Ovary (tissue), 9 donors: ENCODE data around the gene GDE1. TPM values are rescaled to one million over a fixed set of nuclear protein-coding genes. Genes with fewer than 3 reads are reported as not detected.

Experiments
- DNase-seq, 5 donors: peaks; one replicate each; pipeline ENCODE4 v3.0.0-alpha.2; 2019 to 2020
- H3K27ac ChIP-seq, 2 donors: fragments of 200-600 bp; one replicate each; pipeline versions ENCODE4 v1.5.1 to v1.8.0; 2019 to 2022
- H3K27me3 ChIP-seq: fragments of 200-600 bp; one replicate; pipeline ENCODE4 v1.8.0; 2022
- H3K36me3 ChIP-seq: fragments of 200-600 bp; sonication (generic); one replicate; pipeline ENCODE4 v1.5.1; 2019
- H3K4me1 ChIP-seq: one replicate; pipeline ENCODE4 v1.8.1; 2013; ENCODE audit warnings: mild to moderate bottlenecking, moderate library complexity; ENCODE audit not compliant: insufficient read depth
- H3K4me3 ChIP-seq: fragments of 200-600 bp; sonication (generic); one replicate; pipeline ENCODE4 v1.5.1; 2017
- H3K9me3 ChIP-seq, 2 donors: fragments of 200-600 bp in 1 of 2; sonication (generic) in 1 of 2; one replicate each; pipeline versions ENCODE4 v1.5.1 to v1.8.1; 2013 to 2019; ENCODE audit warnings: mild to moderate bottlenecking in 1 of 2, moderate library complexity in 1 of 2
- CTCF ChIP-seq, 3 donors: fragments of 450-650 bp in 2 of 3; fragments of 200-600 bp in 1 of 3; IDR thresholded peaks; one replicate each; pipeline versions ENCODE4 v1.5.1 to v1.8.0; 2016 to 2022; ENCODE audit warnings: antibody characterized with exemption in 3 of 3, mild to moderate bottlenecking in 1 of 3
- EP300 ChIP-seq: sonication (generic); formaldehyde crosslinking; IDR thresholded peaks from one replicate; pipeline ENCODE4 v1.6.1; 2017; ENCODE audit warnings: antibody characterized with exemption
- POLR2A ChIP-seq: fragments of 450-650 bp; IDR thresholded peaks from one replicate; pipeline ENCODE4 v1.6.1; 2017; ENCODE audit warnings: antibody characterized with exemption, mild to moderate bottlenecking, moderate library complexity
- WGBS, 3 donors: extraction: QIAGEN DNeasy Blood & Tissue Kit in 1 of 3; methylation state at CpG; one replicate each; pipeline versions ENCODE4 v1.1.5 to v1.1.7; 2013 to 2017; 5-methylcytosine and 5-hydroxymethylcytosine counted together
- intact Hi-C, 4 donors: fragments of 100-400 bp; cut with DNase I; formaldehyde crosslinking; loops; one replicate each; pipeline versions ENCODE4 v1.11.0 to v1.15.1; 2022 to 2023
- polyA plus RNA-seq, 2 donors: library from polyadenylated mRNA; stranded (reverse); fragments of 200-250 nt in 1 of 2; fragments of 350-450 nt in 1 of 2; fragmentation: Illumina TruSeq in 1 of 2; extraction: RNeasy Lipid Tissue Mini Kit (QIAGEN cat#74804) in 1 of 2; gene quantifications; one replicate each; pipeline ENCODE4 v1.2.3, GENCODE V29; 2013 to 2014
- total RNA-seq, 7 donors: library from RNA; depleted of rRNA in 2 of 7; stranded (reverse); fragments of >200 nt in 2 of 7; fragmentation: NEBNext Ultra II Directional in 3 of 7; extraction: Animal tissue kit (Norgen Biotek cat#: 25700) in 3 of 7; gene quantifications; one replicate each; pipeline versions ENCODE4 v1.1.0 to v1.2.4, GENCODE V29; 2016 to 2023
- donor health status: DM: no; HTN: no; CAD: no; lungs with moderate emphysema.
- donor health status: DM: no; HTN: no; CAD: no.
- donor health status: Bipolar disorder and iron deficiency.
- donor health status: DM: yes; HTN: yes; CAD: no.
- donor health status: DM: no; HTN: no; CAD: no.
- donor health status: DM: yes; HTN: yes; CAD: no.

The GDE1 gene
- total and polyA plus RNA-seq, 9 donors: 18.1 to 83.8 (median 28.7) TPM

- no peaks in the 10 kb centered on the region for H3K36me3 ChIP-seq
- no peaks in the 10 kb centered on the region for H3K27me3 ChIP-seq
- no peak for TF ChIP-seq POLR2A
- TF ChIP-seq CTCF (IDR thresholded peaks at IDR 0.05): no peak
- TF ChIP-seq EP300: no peak
- 80 to 86% (median 84%) methylated on average over 5 of the region's 5 CpGs for WGBS, 3 donors
- no peak overlapping the region for H3K4me3 ChIP-seq
- no peaks in the 10 kb centered on the region for H3K9me3 ChIP-seq
- intact Hi-C loops: no loop called here
- H3K4me1 ChIP-seq: no peaks in the 10 kb centered on the region
- H3K27ac ChIP-seq: no peak overlapping the region
- no peak for DNase-seq
Observed at GRCh38 chr16:19485611-19486010, 36.3 kb downstream of the GDE1 start.

GRCh38 chr16:19484096-19484495 lies 37.8 kb downstream of the GDE1 start:
- H3K4me3 ChIP-seq: no peak overlapping the region
- TF ChIP-seq POLR2A: no peak
- TF ChIP-seq EP300: no peak
- TF ChIP-seq CTCF (IDR thresholded peaks at IDR 0.05): no peak
- WGBS, 3 donors: 84 to 92% (median 88%) methylated on average over 3 of the region's 3 CpGs

GRCh38 chr16:19482291-19482690 lies 39.6 kb downstream of the GDE1 start:
- H3K4me1 ChIP-seq: no peaks in the 10 kb centered on the region
- H3K4me3 ChIP-seq: no peak overlapping the region
- no peaks in the 10 kb centered on the region for H3K36me3 ChIP-seq
- TF ChIP-seq POLR2A (no peak), EP300 (no peak), CTCF (IDR thresholded peaks at IDR 0.05) (no peak)
- H3K27ac ChIP-seq: no peak overlapping the region
- H3K9me3 ChIP-seq: no peaks in the 10 kb centered on the region
- intact Hi-C loops: no loop called here
- no peak for DNase-seq
- 90 to 96% (median 91%) methylated on average over 1 of the region's 1 CpG for WGBS, 3 donors
- no peaks in the 10 kb centered on the region for H3K27me3 ChIP-seq

More at GRCh38 chr16:19484096-19484495, 37.8 kb downstream of the GDE1 start:
- intact Hi-C loops: no loop called here
- H3K27me3 ChIP-seq: no peaks in the 10 kb centered on the region
- no peaks in the 10 kb centered on the region for H3K4me1 ChIP-seq
- no peak overlapping the region for H3K27ac ChIP-seq
- H3K36me3 ChIP-seq: no peaks in the 10 kb centered on the region
- no peaks in the 10 kb centered on the region for H3K9me3 ChIP-seq
- no peak for DNase-seq

GRCh38 chr16:19481769-19482168 lies 40.1 kb downstream of the GDE1 start:
- Histone ChIP-seq H3K4me1 (no peaks in the 10 kb centered on the region), H3K36me3 (no peaks in the 10 kb centered on the region), H3K27me3 (no peaks in the 10 kb centered on the region), H3K9me3 (no peaks in the 10 kb centered on the region), H3K27ac (no peak overlapping the region), H3K4me3 (no peak overlapping the region)
- DNase-seq: no peak
- no peak for TF ChIP-seq CTCF (IDR thresholded peaks at IDR 0.05)
- TF ChIP-seq POLR2A: no peak
- TF ChIP-seq EP300: no peak
- intact Hi-C loops: no loop called here
- WGBS, 3 donors: 81 to 83% (median 82%) methylated on average over 5 of the region's 5 CpGs
